GM19452 (cell line): ENCODE measurements around the gene BCL2.

Experiments used
- ATAC-seq: cut with Tn5 transposase; IDR thresholded peaks from one replicate; pipeline ENCODE4 v1.9.1; 2021; ENCODE audit not compliant: unreplicated experiment

BCL2 gene

DNA sequence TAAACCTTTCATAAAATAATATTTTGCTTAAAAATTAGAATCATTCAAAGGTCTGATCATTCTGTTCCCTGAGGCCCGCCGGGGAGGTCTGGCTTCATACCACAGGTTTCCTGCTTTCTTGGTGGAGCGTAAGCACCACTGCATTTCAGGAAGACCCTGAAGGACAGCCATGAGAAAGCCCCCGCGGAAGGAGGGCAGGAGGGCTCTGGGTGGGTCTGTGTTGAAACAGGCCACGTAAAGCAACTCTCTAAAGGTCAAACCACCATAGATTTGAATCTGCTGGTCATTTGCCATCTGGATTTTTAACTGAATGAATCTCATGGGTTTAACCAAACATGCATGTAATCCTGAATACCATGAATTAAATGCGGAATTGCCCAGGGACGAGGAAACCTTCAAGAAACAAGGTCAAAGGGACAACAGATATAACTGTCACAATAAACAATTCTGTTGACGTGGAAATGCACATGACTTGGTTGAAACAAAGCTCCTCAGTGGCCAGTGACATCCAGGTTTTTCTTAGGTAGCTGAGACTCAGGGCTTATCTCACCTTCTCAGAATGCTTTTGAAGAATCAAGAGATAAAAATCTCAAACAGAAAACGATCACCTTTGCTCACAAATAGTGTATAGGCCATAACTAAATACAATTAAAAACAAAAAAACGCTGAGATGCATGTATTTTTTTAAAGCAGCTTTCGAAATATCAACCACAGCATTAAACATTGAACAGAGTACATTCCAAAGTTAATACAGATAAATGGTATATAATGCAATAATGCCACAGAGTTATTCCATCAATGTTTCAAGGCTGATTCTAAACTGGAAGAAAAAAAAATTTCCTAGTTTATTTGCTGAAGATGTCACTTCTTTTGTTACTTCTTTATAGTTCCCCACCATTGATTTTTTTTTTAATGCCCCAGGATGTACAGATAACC, 193.2 kb downstream of the BCL2 start:
- ATAC-seq = no peak

DNA sequence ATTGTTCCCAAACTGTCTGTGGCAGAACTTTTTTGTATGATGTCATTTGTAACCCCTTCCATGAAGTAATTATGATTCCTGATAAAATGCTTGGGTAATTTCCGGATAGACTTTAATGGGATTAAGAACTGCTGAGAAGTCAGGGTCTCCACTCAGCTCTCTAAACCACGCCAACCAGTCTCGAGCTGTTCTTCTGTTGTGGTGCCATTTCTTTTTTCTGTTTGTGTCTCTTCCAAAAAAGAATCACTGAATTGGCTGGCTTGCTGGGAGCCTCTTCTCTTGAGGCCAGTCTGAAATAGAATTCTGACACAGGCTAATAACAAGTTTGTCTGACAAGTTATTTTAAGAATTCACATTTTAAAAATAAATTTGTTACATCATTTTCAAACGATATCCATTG, 198.9 kb downstream of the BCL2 start:
- no peak for ATAC-seq

DNA sequence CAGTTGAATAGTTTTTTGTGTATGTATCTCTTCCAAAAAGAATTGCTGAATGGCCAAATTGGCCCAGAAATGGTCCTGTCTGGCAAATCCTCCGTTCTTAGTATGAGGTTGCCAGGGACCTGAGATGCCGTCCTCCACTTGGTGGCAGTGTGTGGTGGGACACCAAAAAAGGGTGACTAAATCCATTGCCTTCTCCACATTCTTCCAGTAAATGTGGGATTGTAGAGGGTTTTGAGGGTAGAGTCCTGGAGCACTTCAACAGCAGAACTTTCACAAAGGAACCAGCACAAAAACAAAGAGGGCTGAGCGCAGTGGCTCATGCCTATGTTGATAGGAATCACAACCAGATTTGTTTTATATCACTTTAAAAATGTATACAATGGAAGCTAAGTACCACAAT, 199.9 kb downstream of the BCL2 start:
- no peak for ATAC-seq

DNA sequence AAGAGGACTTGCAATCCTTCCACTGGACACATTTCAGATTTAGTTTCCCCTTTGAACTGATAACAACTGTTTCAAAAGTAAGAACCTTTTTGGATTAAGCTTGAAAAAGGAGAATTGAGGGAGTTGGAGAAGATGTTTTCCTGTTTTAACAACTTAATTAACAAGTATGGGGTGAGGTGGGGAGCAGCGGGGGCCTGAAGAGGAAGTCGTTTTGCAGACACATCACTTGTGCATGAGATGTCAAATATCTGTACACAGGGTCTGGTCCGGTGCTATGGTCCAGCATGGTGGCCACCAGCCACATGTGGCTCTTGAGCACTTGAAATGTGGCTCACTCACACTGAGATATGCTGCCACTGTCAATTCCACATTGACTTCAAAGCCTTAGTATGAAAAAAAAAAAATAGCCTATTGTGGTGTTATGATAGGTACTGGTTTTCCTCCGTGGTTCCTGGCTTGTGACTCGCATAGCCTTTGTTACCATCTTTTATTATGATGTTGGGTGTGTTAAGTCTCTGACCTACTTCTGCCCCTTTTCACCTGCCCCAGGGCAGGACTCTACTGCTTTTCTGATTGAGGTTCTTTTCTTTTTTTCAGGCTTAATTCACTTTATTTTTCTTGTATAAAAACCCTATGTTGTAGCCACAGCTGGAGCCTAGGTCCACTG, 205.5 kb downstream of the BCL2 start:
- ATAC-seq = no peak

DNA sequence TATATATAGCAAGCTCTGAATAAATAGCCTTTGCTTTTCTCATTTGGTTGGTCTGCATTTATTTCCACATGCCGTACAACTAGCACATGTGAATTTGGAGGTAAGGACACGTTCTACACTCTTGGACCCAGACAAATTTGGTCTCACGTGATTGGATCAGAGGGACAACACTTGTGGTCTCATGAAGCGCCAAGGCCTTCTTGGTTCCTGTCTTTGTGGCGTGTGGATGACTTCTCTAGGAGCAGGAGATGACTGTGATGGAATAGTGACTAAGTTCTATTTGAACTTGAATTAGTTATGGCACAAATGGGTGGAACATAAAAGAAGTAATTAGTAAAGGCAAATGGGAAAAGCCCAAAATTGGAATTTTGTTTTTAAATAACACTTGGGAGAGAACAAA, 206.9 kb downstream of the BCL2 start:
- ATAC-seq = no peak

DNA sequence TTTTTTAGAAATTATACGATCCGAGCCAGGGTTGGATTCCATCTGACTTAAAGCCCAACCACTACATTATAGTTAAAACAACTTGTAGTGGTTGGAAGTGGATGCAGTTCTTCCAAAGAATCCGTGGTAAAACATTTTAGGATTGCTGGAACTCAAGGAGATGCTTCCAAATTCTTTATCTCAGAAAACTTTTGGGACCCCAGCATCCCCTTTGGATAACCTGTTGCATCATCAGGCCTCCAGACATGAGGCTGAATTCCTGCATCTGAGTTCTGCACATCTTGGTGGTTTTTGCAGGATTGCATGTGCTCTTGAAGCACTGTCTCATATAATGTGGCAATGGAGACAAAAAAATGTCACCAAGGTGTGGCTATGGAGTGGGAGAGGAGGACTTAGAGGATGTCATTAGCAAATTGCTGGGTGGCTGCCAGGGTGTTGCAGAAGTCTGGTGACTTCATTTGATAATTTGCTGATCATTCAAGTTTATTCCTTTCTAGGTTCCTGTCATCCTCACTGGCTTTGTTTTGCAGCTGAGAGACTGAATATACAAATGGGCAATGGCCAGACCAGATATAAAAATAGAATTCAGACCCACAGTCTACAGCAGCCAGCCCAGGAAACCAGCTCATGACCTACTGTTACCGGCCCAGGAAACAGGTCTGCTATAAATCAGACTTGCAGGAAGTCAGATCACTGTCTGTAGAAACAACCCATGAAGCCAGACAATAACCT, 207.7 kb downstream of the BCL2 start:
- ATAC-seq = no peak

DNA sequence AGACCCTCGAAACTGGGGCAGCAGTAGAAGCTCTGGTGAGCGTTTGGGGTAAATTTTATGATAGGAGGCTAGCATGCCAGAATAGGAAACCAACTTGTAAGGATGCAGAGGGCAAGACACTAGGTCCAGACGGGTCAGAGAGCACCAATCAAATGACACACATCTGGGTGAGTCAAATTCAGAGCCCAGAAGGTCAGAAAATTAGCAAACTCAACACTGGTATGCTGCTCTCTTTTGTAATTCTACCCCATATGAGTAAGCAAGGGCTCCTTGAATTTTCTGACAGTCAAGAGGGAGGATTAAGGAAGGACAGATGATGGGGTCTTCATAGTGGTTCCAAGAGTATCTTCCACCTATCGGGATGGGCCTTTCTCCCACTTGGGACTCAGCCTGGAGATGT, 209.8 kb downstream of the BCL2 start:
- ATAC-seq = no peak

DNA sequence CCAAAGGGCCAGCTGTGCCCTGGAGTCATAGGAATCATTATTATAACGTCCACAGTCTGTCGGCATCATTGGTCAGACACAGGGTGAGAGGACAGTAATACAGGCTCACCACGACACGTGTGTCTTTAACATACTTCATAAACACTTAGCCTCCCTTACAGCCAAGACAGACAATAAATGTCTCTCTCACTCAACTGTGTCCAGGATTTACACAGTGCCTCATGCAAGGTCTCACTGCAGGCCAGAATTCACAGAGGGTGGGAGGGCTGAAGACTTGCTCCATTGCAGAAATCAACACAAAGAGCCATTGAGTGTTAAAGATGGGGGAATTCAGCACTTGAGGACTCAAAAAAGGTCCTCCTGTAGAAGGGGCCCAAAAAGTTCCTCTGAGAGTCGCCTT, 210.5 kb downstream of the BCL2 start:
- ATAC-seq = no peak

DNA sequence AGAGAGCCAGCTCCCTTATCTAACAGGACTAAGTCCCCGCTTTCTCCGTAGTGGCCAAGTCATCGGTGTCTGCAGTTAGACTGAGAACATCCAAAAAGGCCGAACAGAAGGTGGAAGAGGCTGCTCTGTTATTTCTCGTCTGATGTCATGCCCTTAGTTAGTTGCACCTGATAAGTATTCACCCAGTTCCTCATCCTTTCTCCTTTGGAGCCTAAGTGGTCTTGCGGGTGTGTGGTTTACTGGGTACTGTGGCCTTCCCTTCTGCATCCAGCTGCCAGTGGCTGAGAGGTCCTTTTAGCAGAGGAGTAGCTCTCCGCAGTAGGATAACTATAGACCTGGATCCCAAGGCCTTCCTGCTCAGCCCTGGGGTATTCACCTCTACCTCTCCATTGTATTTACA, 211.6 kb downstream of the BCL2 start:
- ATAC-seq = no peak

DNA sequence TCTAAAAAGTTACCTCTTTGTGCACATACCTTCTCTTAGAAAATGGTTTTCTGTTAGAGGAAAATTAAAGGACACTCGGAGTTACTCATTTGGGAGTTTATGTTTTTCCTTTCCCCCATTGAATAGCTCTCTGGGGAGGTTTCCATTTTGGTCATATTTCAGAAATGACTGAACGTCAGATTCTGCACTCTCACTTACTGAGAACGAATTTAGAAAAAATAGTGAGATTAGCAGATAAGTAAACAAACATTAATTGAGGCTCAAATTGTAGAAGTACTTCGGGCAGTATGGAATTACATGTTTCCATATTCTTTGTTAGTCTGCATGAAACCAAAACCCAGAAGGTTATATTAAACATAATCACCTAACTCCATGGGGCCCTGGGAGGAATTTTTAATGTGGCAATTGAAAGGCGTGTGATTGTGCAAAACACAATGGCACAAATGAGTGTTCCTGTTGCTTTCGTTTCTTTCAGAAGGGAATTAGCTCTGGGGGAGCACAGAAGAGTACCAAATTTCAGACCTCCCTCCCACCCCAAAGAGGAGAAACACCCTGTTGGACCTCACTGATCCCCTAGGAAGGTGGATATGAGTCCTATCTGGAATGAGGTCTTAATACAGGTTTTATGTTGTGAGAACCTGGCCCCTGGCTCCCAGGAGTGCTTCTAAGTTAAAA, 212.3 kb downstream of the BCL2 start:
- peak; percentile 30 for ATAC-seq

DNA sequence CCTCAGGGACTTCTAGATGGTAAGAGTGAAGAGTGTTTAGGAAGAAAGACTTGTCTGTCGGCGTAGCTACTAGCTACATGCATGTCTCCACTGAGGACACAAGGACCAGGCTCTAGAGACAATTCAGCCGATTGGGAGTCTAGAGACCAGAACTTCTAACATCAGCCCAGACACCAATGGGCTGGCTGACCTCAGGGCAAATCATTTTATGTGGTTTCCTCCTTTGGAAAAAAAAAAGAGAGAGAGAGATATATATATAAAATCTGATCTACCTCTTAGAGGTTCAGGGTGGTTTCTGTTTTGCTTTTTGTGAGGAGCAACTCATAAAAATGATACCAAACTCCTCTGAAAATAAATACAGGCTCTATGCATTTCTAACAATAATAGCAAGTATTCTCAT, 212.8 kb downstream of the BCL2 start:
- peak; percentile 25 for ATAC-seq

DNA sequence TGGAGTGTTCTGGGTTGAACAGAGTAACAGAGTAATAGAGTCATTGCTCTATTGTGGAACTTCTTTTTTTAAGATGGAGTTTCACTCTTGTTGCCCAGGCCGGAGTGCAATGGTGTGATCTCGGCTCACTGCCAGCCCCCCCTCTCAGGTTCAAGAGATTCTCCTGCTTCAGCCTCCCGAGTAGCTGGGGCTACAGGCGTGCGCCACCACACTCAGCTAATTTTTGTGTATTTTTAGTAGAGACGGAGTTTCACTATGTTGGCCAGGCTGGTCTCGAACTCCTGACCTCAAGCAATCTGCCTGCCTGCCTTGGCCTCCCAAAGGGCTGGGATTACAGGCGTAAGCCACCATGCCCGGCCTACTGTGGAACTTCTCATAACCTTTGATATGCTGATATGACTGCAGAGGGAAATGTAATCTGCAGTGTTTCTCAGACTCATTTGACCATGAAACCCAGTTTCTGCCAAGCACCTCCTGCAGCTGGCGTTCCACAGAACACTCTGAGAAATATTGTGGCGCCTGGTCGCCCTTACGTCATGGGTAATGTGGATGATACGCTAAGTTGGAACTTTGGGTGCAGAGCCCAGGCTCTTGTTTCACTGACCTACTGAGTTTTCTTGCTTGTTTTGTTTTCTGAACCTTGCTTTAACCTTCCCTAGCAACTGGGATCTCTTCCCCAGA, 213.8 kb downstream of the BCL2 start:
- ATAC-seq = peak; percentile 72

DNA sequence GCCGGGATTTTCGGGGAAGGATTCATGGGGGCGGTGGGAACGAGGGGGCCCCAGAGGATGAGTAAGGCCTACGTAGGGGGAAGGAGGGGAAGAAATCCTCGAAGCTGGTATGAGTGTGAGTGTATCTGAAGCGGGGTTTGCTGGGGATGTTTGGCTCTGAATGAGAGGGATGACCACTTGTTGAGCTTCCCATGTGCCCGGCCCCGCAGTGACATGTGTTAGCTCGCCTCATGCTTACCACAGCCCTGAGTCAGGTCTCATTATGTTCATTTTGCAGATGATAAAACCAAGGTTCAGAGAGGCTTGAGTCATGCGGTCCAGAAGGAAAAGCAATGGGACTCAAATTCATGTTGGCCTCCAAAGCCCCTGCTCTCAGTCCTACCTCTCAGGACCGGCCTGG, 214.7 kb downstream of the BCL2 start:
- no peak for ATAC-seq

DNA sequence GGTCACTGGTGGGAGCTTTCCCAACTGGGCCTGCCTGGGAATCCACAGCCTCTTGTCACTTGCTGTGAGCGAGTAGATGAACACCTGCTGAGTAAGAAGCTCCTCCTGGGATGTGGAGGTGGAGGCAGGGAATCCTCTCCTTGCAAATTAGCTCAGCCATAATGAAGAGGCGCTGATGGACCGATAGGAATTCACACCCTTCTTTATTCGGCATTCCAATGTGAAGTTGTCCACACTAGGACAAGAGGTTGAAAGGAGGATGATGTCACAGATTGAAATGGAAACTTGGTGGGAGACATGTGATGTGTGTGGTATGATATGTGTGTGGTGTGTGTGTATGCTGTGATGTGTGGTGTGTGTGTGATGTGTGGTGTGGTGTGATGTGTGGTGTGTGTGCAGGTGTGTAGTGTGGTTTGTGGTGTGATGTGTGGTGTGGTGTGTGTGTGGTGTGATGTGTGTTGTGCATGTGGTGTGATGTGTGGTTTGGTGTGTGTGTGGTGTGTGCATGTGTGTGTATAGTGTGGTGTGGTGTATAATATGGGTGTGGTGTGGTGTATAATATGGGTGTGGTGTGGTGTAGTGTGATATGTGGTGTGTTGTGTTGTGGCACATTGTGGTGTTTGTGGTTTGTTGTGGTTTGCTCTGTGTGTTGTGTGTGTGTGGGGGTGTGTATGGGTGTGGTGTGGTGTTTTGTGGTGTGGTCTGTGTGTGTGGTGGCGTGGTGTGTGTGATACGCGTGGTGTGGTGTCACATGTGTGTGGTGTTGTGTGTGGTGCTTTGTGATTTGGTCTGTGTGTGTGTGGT, 216.4 kb downstream of the BCL2 start:
- no peak for ATAC-seq

DNA sequence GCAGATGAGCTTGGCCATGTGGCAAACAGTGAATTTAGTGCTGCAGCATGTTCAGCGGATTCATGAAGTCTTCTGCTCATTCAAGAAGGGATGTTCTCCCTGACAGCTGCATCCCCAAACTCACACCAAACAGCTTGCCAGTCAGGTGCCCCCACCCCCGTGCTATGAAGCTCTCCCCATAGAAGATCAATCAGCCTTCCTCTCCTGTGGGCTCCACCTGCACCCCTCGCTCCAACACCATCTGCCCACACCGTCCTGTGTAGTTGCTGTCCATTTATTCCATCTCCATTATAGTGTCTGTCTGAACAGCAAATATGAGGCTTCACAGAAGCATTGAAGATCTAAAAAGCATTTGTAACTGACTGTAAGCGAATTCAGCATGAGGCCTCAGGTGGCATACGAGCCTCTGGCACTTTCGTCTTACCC, 218.9 kb downstream of the BCL2 start:
- no peak for ATAC-seq

DNA sequence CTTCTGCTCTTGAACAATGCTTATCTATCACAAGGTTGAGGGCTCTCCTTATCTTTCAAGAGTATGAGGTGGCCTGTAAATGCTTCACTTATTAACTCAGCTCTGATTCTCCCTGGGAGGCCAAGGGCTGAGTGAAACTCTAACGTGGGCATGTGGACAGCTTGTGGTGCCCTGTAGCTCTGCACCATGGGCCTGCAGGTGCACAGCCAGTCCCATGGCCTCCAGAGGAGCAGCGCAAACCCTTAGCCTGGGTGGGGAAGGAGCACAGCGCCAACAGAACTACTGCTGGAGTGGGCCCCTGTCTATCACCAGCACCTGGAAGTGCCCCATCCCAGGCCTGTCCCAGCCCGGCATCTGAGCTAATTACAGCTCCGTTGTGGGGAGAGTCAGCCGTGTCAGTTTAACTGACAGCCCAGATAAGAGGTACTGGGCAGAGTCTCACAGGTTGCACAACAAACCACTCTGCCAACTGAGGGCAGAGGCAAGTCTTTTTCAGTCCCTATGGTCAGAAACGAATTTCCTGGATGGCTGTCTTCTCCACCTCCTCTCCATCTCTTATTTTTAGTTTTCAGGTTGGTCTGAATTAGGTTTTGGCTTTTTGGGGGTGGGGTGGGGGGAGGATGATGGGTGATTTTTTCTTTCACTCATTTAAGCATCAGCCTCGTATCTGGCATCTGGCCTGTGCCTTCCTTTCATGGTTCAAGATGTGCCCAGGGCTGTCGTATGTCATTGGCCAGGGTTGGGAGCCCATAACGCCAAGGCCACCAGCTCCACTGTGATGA, 219.5 kb downstream of the BCL2 start:
- peak; percentile 66 for ATAC-seq

DNA sequence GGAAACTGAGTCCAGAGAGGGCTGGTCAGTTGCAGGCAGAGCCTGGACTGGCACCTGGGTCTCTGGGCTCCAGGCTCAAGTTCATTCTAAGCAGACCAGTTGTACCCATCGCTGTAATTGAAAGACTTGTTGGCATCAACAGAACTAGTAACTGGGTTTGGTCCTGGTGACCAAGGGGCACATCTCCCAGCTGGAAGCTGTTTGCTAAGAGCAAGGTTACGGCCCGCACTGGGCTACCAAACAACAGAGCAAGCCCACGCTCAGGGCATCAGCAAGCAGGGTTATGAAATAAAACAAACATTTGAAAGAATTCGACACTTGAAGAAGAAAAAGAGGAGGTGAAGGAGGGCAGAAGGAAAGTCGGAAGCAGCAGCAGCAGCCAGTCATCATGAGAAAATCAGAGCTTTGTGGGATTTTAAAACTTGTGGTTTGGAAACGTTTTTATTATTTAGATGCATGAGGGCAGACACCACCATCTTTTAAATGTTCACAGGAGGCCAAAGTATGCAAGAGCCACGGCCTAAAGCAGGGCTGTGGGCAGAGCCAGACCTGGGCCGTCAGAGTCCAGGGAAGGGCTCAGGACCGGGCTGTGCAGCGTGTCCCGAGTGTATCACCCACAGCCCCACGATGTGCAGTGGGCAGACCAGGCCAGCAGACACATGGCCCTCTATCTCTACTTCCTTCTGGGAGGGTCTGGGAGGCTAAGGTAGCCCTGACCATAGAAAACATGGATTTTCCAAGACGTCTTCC, 220.3 kb downstream of the BCL2 start:
- peak; percentile 9 for ATAC-seq
